ENCODE results near the gene TNS3. TPM values are rescaled to one million over a fixed set of nuclear protein-coding genes. Genes with fewer than 3 reads are reported as not detected.

Gene TNS3
- total and polyA plus RNA-seq, 2 of the 13 experiments (the other 11 are each of a cell fraction or from before 2014, with no cell fraction given) = 52.9 to 55.7 TPM

GRCh38 chr7:47271749-47272148 is 310.2 kb downstream of the TNS3 start (continued):
- TF ChIP-seq, protein P1, sequence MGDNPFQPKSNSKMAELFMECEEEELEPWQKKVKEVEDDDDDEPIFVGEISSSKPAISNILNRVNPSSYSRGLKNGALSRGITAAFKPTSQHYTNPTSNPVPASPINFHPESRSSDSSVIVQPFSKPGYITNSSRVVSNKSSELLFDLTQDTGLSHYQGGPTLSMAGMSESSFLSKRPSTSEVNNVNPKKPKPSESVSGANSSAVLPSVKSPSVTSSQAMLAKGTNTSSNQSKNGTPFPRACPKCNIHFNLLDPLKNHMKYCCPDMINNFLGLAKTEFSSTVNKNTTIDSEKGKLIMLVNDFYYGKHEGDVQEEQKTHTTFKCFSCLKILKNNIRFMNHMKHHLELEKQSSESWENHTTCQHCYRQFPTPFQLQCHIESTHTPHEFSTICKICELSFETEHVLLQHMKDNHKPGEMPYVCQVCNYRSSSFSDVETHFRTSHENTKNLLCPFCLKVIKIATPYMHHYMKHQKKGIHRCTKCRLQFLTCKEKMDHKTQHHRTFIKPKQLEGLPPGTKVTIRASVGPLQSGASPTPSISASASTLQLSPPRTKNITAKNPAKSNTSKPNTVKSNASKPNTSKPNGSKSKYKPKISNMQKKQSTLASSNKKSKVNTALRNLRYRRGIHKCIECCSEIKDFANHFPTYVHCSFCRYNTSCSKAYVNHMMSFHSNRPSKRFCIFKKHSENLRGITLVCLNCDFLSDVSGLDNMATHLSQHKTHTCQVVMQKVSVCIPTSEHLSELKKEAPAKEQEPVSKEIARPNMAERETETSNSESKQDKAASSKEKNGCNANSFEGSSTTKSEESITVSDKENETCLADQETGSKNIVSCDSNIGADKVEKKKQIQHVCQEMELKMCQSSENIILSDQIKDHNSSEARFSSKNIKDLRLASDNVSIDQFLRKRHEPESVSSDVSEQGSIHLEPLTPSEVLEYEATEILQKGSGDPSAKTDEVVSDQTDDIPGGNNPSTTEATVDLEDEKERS (CRISPR knock-in tag; IDR thresholded peaks at IDR 0.05) = no peak
- no peak for TF ChIP-seq TFDP2 (CRISPR knock-in tag; IDR thresholded peaks at IDR 0.05)

DNA sequence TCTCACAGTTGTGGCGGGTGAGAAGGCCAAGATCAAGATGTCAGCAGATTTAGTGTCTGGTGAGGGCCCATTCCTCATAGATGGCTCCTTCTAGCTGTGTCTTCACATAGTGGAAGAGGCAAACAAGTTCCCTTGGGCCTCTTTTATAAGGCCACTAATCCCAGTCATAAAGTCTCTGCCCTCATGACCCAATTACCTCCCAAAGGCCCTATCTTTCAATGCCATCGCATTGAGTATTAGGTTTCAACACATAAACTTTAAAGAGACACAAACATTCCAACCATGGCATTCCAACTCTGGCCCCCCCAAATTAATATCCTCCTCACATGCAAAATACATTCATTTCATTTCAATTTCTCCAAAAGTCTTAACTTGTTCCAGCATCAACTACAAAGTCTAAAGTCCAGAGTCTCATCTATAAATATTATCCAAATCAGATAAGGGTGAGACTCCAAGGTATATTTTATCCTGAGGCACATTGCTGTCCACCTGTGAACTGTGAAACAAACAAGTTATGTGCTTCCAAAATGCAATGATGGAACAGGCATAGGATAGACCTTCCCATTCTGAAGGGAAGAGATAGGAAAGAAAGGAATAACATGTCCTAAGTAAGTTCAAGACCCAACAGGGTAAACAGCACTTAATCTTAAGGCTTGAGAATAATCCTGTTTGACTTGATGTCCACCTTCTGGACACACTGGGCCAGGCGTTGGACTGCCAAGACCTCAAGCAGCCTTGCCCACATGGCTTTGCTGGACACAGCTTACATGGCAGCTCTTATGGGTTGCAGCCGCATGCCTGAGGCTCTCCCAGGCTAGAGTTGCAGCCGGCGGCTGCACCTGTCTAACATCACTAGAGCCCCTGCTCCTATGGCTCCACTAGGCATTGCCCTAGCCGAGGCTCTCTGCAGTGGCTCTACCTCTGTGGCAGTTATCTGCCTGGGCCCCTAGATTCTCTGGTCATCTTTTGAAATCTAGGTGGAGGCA is 312.8 kb downstream of the TNS3 start:
- no TSS peak for BruUV-seq (replicated peaks)
- intact Hi-C loops (cut with micrococcal nuclease; ENCODE audit: unreplicated experiment) = loop anchor here (5.0 to 10.0 kb wide), 4 partner anchors 68 to 676 kb away; partner anchors contain the start of gene PKD1L1
- TF ChIP-seq FOSL1 (CRISPR knock-in tag; IDR thresholded peaks at IDR 0.05; ENCODE audit: borderline replicate concordance) (no peak), ZNF350 (CRISPR knock-in tag; IDR thresholded peaks at IDR 0.05; ENCODE audit: borderline replicate concordance, low read depth) (no peak), ZNF710 (CRISPR knock-in tag; IDR thresholded peaks at IDR 0.05; ENCODE audit: borderline replicate concordance) (no peak), ZNF652 (CRISPR knock-in tag; IDR thresholded peaks at IDR 0.05; ENCODE audit: borderline replicate concordance, low read depth) (no peak), RCOR2 (CRISPR knock-in tag; IDR thresholded peaks at IDR 0.05) (no peak), ZNF777 (CRISPR knock-in tag; IDR thresholded peaks at IDR 0.05) (no peak), HMG20B (CRISPR knock-in tag; conservative IDR thresholded peaks at IDR 0.05) (no peak), U2AF1 (optimal IDR thresholded peaks at IDR 0.05; ENCODE audit: low read depth, low read length) (no peak), TOE1 (CRISPR knock-in tag; IDR thresholded peaks at IDR 0.05) (no peak), MEIS1 (CRISPR knock-in tag; IDR thresholded peaks at IDR 0.05; ENCODE audit: borderline replicate concordance) (no peak)
- TF ChIP-seq, protein P2, sequence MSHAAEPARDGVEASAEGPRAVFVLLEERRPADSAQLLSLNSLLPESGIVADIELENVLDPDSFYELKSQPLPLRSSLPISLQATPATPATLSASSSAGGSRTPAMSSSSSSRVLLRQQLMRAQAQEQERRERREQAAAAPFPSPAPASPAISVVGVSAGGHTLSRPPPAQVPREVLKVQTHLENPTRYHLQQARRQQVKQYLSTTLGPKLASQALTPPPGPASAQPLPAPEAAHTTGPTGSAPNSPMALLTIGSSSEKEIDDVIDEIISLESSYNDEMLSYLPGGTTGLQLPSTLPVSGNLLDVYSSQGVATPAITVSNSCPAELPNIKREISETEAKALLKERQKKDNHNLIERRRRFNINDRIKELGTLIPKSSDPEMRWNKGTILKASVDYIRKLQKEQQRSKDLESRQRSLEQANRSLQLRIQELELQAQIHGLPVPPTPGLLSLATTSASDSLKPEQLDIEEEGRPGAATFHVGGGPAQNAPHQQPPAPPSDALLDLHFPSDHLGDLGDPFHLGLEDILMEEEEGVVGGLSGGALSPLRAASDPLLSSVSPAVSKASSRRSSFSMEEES (CRISPR knock-in tag; IDR thresholded peaks at IDR 0.05) = no peak

More for the DNA sequence above, 312.8 kb downstream of the TNS3 start:
- ChIA-PET CTCF (ENCODE audit: low intra/inter-chr PET ratio, low total read pairs) (no interaction called here), POLR2A (no interaction called here)
- in situ Hi-C loops (cut with HindIII; ENCODE audit: extremely low pct_ligation_motif_present, low pct_unique_long_range_greater_than_20kb) = loop anchor here (25.0 kb wide), 1 partner anchor 843 kb away; no protein-coding TSS in a partner anchor
- H3K9ac ChIP-seq (ENCODE audit: insufficient read depth, low read depth, low read length) = no peak overlapping the region
- no peaks in the 10 kb centered on the region for H3K27me3 ChIP-seq (ENCODE audit: control insufficient read depth in 1 of 2, insufficient read depth in 2 of 2, low read length in 2 of 2)
- WGBS (ENCODE audit: low lambda C conversion rate) = 77% methylated on average over 3 of the region's 7 CpGs
- no peak overlapping the region for H2AFZ ChIP-seq (ENCODE audit: low read length)
- no peak overlapping the region for H3K4me3 ChIP-seq (replicated peaks in 1 of 3; ENCODE audit: insufficient read depth in 1 of 3, low read depth in 2 of 3, low read length in 3 of 3)
- DNase-seq (ENCODE audit: low spot score) = no peak
- no peaks in the 10 kb centered on the region for H3K79me2 ChIP-seq (ENCODE audit: insufficient read depth, low read length)
- ATAC-seq = no peak
- no peak overlapping the region for H3K27ac ChIP-seq (ENCODE audit: extremely low read length, insufficient read depth, low read length)
- FAIRE-seq = no peak
- no peaks in the 10 kb centered on the region for H3K36me3 ChIP-seq (replicated peaks in 1 of 2; ENCODE audit: control insufficient read depth in 1 of 2, insufficient read depth in 2 of 2, low read length in 2 of 2)
- no peak overlapping the region for H3K4me2 ChIP-seq (ENCODE audit: low read depth, low read length)
- H3K4me1 ChIP-seq (ENCODE audit: insufficient read depth, low read length) = peaks cover 15% of the 10 kb centered on the region
- no peaks in the 10 kb centered on the region for H3K9me3 ChIP-seq (ENCODE audit: low read length)
- no peaks in the 10 kb centered on the region for H4K20me1 ChIP-seq (ENCODE audit: insufficient read depth, low read length)

Data from HepG2 (cell line).